ENCODE results near the gene RBMS2.

DNA sequence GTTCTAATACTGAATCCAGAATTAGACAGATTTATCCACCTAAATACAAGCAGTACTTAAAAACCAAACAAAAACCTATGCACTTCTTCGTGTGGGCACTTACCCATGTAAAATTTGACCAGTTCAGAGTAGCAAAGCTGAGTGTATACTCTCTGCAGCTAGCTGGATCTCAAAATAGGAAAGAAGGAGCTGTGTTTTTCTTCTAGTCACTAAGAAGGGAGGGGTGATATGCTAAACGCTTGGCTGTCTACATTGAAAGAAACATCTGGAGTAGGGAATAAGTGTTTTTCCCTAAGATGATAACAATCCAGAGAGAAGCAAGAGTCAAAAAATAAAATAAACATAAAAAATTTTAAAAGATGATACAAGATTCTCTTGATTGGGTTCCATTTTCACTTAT is 20.0 kb downstream of the RBMS2 start:
- TF ChIP-seq, protein P1, sequence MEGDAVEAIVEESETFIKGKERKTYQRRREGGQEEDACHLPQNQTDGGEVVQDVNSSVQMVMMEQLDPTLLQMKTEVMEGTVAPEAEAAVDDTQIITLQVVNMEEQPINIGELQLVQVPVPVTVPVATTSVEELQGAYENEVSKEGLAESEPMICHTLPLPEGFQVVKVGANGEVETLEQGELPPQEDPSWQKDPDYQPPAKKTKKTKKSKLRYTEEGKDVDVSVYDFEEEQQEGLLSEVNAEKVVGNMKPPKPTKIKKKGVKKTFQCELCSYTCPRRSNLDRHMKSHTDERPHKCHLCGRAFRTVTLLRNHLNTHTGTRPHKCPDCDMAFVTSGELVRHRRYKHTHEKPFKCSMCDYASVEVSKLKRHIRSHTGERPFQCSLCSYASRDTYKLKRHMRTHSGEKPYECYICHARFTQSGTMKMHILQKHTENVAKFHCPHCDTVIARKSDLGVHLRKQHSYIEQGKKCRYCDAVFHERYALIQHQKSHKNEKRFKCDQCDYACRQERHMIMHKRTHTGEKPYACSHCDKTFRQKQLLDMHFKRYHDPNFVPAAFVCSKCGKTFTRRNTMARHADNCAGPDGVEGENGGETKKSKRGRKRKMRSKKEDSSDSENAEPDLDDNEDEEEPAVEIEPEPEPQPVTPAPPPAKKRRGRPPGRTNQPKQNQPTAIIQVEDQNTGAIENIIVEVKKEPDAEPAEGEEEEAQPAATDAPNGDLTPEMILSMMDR (conservative IDR thresholded peaks at IDR 0.05): no peak
- TF ChIP-seq ZFX (IDR thresholded peaks at IDR 0.05): no peak
